HG03378 (cell line): ENCODE results near the gene BRSK1.

Experiments
- ATAC-seq: cut with Tn5 transposase; IDR thresholded peaks from one replicate; pipeline ENCODE4 v1.9.1; 2021; ENCODE audit warnings: mild to moderate bottlenecking, moderate library complexity; ENCODE audit not compliant: unreplicated experiment

BRSK1 gene

DNA sequence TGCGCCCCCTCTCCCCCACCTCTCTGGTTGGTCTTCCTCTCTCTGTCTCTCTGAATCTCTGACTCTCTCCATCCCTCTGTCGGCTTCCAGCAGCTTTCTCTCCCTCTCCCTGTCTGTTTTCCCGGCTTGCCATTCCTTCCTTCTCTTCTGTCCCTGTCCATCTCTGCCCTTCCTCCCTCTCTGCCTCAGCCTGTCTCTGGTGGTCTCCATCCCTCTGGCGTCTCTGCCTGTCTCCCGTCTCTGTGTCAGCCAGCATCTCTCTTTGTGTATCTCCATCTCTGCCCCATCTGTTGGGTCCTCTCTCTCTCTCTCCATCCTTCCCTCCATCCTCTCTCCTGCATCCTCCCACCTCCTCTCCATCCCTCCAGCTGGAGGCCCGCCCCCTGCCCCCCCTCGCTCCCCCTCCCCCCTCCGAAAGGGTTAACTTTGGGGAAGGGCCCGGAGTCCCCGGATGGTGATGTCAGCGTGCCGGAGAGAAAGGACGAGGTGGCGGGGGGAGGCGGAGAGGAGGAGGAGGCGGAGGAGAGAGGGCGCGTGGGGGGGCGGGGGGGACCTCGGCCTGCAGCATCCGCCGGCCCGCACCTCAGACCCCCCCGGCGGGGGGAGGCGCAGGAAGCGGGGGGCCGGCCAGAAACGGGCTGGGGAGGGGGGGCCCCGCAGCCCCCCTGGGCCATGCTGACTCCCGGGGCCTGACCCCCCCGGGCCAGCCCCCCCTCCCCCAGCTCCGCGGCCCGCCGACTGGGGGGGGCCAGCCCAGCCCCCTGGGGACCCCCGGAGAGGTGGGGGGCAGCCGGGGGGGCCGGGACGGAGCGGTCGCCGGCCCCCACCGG is at the start of gene BRSK1:
Gene BRSK1, plus strand, starts transcription at position 450 of the 830 bp plus-strand sequence. CDS start 446 bp downstream, outside the sequence.
- ATAC-seq: no peak

DNA sequence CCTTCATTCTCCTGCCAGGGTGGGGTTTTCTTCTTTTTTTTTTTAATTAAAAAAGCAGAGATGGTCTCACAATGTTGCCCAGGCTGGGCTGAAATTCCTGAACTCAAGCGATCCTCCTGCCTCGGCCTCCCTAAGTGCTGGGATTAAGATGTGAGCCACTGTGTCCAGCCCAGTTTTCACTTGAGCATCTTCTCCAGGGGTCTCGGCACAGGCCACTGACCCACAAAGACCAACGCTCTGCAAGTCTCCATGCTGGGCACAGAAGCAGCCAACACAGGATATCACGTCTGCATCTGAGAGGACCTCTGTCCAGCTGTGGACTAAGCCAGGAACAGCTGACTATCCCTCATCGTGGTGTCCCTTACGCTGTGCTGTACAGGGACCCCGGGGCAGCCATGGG is 45.8 kb upstream of the BRSK1 start:
- no peak for ATAC-seq

DNA sequence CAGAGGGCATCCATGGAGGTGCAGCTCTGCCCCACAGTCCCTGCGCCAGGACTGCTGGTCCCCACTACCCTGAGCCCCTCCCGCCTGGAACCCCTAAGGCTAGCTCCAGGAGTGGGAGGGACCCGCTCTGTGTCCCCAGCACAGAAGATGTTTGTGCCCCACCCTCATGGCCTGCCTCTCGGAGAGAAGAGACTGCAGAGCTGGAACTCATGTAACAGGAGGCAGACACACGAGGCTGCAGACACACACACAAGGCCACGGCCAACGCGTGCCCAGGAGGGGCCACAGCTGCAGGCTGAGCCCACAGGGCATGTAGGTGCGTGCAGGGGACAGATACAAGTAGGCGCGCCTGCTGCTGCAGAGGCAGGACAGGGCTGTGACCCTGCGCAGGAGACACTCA is 44.8 kb upstream of the BRSK1 start:
- no peak for ATAC-seq

DNA sequence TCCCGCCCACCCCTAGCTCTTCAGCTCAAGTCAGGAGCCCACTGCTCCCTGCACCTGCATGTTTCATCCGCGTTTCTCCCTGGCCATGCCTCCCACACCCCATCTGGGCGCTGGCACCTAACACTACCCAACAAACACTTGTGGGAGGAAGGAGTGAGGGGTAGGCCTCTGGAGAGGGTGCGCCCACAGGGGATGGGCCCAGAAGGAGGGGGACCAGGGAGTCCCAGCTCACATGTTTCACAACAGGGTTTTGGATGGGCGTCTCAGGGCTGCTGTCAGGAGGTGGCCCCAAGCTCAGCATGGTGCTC is 43.1 kb upstream of the BRSK1 start:
- ATAC-seq: no peak

DNA sequence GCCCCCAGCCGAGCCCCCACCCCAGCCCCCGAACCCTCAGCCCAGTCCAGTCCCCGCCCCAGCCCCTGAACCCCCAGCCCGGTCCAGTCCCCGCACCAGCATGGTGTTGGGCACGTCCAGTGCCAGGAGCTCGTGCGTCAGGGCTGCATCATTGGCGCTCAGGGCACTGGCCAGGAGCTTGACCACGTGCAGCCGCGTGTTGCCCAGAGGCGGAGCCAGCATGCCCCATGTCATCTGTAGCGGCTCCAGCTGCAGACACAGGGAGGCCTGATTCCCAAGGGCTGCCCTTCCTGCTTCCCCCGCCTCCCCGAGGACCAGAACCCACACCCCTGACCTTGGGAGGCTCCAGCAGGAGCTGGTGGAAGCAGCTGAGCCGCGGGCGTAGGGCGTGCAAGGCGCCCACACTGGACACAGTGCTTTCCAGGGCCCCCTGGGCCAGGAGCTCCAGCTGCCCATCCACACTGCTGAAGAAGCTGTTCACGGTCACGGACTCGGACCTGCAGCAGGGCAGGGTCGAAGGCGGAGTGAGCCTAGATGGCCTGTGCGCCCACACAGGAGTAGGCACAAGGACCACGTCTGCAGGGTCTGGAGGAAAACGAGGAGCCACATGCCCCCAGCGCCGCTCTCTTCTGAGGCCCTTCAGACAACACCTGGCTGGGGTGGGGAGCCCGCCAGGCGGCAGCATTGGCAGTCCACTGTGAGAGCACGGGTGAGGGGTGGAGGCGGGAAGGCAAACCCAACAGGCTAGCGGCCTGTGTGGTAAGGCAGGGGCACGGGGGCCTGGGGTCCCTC is 42.5 kb upstream of the BRSK1 start:
- ATAC-seq: no peak

DNA sequence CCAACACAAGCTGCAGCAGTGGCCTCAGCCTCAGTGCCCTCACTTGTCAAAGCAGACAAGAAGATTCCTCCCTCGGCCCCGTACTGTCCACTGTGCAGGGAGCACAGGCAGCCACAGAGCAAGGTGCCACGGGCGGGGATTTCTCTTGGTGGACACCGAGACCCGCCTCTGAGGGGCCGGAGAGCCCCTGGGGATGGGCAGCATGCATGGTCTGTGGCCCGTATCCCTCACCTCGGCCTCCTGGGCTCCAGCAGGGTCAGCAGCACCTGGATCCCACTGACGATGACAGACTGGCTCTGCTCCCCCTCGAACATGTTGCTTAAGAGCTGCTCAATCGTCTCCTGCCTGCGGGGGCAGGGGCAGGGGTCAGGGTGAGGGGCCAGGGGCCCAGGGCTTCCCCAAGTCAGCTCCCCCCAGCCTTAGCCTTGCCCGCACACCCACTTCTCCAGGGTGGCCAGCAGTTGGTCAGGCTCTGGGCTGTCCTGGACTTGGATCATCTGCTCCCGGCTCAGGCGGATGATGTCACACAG is 41.8 kb upstream of the BRSK1 start:
- no peak for ATAC-seq

DNA sequence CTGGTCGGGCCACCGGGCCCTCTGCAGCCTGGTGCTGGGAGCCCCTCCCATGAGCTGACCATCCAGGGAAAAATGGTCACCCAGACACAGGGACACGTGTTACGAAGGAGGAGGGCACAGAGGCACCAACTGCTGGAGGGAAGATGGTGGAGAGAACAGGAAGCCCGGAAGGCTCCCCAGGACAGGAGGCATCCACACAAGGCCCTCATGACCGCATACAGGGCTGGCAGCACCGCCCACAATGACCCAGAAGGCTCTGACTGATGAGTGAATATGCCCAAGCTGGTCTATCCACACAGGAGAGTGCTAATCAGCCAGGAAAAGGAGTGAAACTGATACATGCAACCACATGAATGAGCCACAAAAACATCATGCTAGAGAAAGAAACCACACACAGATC is 41.3 kb upstream of the BRSK1 start:
- ATAC-seq: no peak

DNA sequence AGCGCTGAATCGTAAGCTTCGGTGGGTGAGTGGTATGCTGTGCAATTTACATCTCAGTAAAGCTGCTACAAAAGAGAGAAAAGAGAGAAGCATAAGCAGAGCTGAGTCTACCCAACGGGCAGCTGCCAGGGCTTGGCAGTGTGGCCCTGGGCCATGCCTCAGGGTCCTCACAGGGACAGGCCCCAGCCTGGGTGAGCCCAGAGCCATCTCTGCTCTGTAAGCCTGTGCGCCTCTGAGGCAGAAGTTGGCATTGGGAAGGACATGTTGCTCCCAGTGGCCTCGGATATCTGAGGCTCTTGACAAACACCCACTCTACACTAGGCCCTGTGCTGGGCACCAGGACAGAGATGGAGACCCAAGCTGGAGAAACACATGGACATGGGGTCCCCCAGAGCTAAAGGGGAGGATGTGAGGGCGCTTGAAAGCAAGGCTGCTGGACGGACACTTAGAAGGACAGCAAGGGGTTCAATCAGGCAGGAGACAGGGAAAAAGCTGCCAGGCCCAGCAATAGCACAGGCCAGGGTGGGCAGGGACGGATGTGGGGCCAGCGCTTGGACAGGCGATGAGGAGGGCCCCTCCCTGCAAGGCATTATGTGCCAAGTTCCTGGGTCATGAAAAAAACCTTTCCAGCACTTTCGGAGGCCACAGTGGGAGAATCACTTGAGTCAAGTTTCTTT is 39.7 kb upstream of the BRSK1 start:
- ATAC-seq: no peak

DNA sequence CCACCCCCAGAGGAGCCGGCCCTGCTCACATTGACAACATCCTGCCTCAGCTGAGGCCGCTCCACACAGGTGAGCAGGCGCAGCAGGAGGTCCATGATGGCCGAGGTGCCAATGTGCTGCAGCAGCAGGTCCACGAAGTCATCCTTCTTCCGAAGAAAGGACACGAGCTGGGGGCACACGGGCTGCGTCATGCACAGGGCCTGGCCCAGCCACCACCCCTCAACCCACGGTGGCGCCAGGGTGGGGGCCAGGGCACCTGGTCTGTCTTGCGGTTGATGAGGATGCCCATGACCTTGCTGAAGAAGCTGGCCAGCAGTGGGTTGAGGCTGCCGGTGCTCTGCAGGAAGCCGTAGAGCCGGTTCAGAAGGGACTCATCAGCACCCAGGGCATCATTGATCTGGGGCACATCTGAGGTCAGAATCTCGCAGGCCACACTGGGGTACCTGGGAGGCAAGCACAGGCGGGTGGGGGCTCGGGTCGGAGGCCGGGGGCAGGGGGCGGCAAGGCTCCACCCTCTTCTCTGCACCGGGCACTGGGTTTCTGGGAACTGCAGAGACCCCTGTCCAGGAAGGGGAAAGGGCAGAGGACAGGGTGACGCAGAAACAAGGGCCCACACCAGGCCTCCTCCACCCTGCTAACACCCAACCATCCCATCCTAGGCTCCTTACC is 38.4 kb upstream of the BRSK1 start:
- no peak for ATAC-seq

DNA sequence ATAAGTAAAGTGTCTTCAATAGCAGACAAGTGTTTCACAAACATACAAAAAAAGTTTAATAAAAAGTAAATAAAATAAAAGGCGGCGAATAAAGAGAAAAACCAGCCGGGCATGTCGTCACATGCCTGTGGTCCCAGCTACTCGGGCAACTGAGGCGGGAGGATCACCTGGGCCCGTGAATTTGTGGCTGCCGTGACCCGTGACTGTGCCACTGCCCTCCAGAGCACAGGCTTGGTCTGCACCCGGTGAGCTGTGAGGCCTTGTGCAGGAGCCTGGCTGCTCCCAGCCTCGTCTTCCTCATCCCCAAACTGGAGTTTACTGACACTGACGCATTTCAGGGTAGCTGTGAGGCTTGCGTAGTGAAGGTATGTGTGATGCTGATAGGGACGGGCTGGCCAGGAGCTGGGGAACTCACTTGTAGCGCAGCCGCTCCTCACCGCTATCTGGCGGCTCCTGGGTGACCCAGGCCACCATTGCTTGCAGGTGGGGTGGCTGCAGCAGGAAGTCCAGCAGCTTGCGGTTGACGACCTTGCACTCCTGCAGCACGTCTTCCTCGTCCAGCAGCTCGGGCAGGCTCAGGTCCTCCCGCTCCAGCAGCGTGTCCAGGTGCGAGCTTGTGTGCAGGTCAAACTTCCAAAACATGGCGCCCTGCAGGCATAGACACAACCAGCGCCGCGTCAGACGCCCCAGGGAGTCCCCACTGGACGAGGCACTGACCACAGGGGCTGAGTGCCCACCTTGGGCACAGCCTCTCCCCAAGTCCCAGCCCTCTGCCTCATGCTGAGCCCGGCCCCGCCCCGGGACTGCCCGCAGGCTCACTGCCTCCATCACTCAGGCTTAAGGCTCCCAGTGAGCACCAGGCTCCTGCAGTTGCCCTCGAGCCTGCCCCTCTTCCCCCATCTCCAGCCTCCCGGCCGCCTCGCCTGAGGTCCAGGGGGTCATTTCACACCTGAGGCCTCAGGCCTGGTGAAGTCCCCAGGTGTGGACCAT is 37.0 kb upstream of the BRSK1 start:
- ATAC-seq: no peak

DNA sequence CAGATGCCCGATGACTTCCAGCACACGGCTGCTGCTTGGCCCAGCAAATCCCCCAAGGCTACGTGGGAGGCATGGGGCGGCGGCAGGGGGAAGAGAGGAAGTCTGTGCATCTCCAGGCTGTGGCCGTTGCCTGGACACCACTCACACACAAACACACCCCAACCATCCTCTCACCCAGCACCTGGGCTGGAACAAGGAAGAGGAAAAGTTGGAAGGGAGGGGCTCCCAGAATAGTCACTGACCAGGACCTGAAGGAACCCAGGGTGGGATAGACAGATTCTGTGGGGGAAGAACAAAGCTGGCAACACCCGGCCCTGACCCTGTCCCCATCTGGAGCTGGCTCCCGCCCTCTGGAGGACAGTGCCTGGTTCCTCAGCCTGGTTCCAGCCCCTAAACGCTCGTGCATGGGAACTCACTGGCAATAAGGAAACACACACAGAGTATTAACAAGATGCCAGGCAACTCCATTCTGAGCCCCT is 36.1 kb upstream of the BRSK1 start:
- no peak for ATAC-seq

DNA sequence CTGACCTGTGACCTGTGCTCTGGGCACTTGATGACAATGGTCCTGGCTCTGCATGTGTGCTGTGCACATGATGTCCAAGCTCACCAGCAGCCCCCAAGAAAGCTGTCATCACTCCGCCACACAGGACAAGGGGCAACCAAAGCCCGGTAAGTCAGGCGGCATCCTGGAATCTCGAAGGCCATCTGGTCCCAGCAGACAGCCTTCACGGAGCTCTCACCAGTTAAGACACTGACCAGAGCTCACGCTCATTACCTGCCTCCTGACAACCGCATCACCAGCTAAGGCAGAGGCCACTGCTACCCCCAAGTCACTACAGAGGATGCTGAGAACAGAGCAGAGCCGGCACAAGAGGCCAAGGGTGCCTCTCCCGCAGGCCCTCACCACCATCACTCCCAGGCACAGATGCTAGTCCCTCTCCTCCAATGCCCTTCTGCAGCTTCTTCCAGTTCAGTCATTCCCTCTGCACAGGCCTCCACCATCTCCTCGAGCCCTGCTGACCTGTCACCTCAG is 35.6 kb upstream of the BRSK1 start:
- ATAC-seq: no peak

DNA sequence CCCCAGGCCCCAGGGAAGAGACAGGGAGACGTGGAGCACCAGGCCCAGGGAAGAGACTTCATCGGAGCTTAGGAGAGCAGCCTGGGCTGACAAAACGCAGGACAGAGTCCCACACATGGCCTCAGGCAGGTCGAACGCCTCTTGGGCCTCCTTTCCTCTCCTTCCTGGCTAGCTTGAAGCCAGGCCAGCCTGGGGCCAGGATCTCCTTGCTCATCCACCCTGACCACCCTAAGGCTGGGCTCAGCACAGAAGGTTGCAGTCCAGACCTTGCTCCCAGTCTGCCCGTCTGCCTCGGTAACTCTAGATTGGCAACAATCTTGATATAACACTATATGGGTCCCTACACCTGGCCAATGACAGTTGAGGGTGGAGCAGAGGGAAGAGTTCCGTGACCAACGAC is 35.1 kb upstream of the BRSK1 start:
- no peak for ATAC-seq

DNA sequence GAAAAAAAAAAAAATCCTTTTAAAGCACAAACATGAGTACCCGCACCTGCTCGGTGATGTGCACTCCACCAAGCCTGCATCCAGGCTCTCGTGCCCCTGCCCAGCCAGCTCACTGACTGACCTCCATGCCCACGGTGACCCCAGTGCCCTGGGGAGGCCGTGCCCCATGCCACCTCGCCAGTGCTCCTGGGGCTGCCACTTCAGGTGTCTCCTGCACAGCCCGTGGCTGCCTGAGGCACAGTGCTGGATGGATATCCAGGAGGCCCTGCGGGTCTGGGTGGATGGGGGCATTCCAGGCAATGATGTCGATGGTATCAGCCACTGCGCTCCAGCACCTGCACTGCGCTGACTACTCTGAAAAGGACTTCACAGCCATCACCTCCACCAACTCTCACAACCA is 34.0 kb upstream of the BRSK1 start:
- ATAC-seq: no peak

DNA sequence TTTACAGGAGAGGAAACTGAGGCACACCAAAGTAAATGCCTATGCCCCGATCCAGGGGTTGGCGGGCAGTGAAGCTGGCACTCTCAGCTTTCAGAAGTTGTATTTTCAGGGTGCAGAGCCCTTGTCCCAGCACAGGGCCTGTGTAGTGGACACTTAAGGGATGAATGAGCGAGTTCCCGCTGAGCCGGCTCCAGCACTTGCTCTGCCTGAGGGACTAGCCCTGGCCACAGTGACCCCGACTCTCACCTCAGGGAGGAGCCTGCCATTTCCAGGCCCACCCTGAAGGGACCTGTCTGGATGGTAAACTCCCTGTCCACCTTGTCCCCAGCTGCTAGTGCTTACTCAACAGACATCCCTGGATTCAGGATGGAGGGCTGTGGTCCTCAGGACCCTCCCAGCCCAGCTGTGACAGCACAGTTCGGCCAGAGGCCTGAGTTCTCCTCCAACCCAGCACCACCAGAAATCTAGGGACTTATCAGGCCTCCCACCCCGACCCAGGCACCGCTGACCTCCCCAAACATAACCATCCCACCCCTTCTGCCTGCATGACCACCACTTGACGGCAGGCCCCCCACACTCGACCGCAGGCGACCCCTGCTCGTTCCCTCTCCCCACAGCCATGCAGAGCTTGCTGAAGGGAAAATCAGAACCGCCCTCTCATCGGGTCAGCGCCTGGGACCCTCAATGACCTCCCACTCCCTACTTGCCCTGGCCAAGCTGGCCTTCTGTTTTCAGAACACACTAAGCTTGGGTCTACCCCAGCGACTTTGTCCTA is 33.3 kb upstream of the BRSK1 start:
- no peak for ATAC-seq

DNA sequence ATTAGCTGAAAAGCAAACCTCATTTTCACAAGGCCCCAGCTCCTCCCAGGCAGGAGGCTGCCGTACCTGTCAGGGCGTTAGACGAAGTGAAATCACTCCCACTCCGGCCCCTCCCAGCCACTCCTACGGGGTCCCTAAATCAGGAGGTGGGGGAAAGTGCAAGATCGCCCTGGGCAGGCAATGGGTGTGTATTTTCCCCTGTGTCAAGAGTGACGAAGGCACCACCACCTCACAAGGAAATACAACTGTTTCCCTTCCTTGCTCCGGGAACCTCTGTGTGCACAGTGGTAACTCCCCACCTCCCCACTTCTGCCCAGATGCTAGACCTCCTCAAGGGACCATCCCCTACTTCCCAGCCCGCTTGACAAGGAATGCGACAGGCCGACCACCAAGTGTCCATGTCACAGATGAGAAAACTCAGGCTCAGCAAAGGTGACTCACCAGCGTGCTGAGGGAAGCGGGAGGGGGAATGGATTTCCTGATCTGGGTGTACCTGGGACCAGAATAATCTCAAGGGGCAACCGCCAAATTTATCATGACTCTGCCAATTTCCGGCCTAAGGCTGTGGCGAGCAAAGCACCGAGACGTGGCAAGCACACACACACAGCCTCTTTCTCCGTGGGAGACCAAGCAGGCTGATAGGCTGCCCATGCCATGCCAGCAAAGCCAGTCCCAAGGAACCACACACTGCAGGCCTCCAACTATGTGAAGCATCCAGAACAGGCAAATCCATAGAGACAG is 32.3 kb upstream of the BRSK1 start:
- ATAC-seq: no peak

DNA sequence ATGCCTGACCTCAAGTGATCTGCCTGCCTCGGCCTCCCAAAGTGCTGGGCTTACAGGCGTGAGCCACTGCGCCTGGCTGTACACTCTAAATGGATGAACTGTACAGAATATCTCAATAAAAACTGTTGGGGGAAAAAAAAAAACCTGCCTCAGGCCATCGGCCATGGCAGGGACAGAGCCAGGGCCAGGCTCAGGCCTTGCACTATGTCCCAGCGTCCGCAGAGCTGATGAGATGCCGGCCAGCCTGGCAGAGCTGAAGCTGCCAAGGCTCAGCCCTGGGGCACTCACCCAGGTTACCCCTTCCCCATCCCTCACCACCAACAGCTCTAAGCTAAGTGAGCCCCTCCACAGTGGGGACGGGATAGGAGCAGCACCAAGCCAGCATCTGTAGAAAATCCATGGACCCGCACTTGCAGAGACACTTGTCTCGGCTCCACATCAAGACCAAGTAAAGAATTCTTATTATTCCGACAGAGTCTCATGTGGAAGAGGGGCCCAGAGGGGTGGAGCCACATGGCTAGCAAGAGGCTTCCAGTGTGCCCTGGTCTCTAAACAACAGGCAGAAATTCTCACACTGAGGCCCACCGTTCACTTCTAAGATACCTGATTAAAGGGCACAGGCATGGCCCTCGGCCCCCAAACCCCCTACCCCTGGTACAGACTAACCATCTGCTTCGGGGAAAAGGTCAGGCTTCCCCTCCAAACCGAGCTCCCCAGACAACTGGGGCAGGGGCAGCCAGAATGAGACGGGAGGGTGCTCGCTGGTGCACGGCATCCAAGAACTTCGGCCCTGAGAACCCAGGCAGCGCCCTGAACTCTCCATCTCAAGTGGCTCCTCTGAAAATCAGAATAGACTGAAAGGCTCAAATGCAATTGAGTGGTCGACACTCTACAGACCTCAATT is 30.8 kb upstream of the BRSK1 start:
- no peak for ATAC-seq
